Prostate gland (tissue), 2 donors: ENCODE results near the gene NDC80.

Experiments
- CTCF ChIP-seq, 4 experiments: fragments of 200-600 bp in 2 of 4; fragments of 450-650 bp in 2 of 4; sonication (generic) in 2 of 4; IDR thresholded peaks; 1 replicate in 3 of 4; 2 replicates in 1 of 4; pipeline ENCODE4 v1.5.1; 2016 to 2019; ENCODE audit warnings: antibody characterized with exemption in 4 of 4, mild to moderate bottlenecking in 2 of 4, moderate library complexity in 2 of 4
- POLR2AphosphoS5 ChIP-seq: sonication (generic); formaldehyde crosslinking; IDR thresholded peaks from one replicate; pipeline ENCODE4 v1.6.1; 2017; ENCODE audit warnings: antibody characterized with exemption

- TF ChIP-seq POLR2AphosphoS5 (no peak), CTCF (IDR thresholded peaks at IDR 0.05) (no peak)
Measured at GRCh38 chr18:2590303-2590702, 18.9 kb downstream of the NDC80 start.
